Measurements from ENCODE around the gene LOXL3. TPM values are rescaled to one million over a fixed set of nuclear protein-coding genes. Genes with fewer than 3 reads are reported as not detected.

Gene LOXL3
- total and polyA plus RNA-seq, 8 donors = 0.35 to 7.5 (median 1.6) TPM

GRCh38 chr2:74546004-74546403 lies 7.7 kb downstream of the LOXL3 start:
- Histone ChIP-seq H3K27ac (no peak overlapping the region), H3K27me3 (no peaks in the 10 kb centered on the region), H3K4me3 (no peak overlapping the region), H3K36me3 (no peaks in the 10 kb centered on the region), H3K4me1 (peaks cover 0 to 7% (median 3%) of the 10 kb centered on the region in 3 donors), H3K9me3 (no peaks in the 10 kb centered on the region)
- FAIRE-seq (no peak), DNase-seq (no peak), ATAC-seq (no peak)
- no peak for TF ChIP-seq CTCF (IDR thresholded peaks at IDR 0.05)
- intact Hi-C loops (cut with DNase I) = no loop called here
- 71 to 75% methylated on average over 3 of the region's 3 CpGs for WGBS, 2 donors

GRCh38 chr2:74544634-74545033 lies 9.1 kb downstream of the LOXL3 start:
- peaks cover 0 to 4% (median 3%) of the 10 kb centered on the region in 3 donors for H3K4me1 ChIP-seq
- no peak for TF ChIP-seq CTCF (IDR thresholded peaks at IDR 0.05)
- no peak overlapping the region for H3K4me3 ChIP-seq
- no peaks in the 10 kb centered on the region for H3K36me3 ChIP-seq
- no peak for ATAC-seq
- 65 to 67% methylated on average over 3 of the region's 3 CpGs for WGBS, 2 donors
- no peak for FAIRE-seq
- H3K27me3 ChIP-seq = no peaks in the 10 kb centered on the region
- intact Hi-C loops (cut with DNase I) = no loop called here
- no peaks in the 10 kb centered on the region for H3K9me3 ChIP-seq
- DNase-seq = no peak
- H3K27ac ChIP-seq = no peak overlapping the region

- no peaks in the 10 kb centered on the region for H3K4me1 ChIP-seq
- no peak overlapping the region for H3K27ac ChIP-seq
- H3K9me3 ChIP-seq = no peaks in the 10 kb centered on the region
- intact Hi-C loops (cut with DNase I) = no loop called here
- no peaks in the 10 kb centered on the region for H3K27me3 ChIP-seq
- no peak overlapping the region for H3K4me3 ChIP-seq
- no peak for TF ChIP-seq CTCF (IDR thresholded peaks at IDR 0.05)
- DNase-seq (no peak), FAIRE-seq (no peak), ATAC-seq (no peak)
- WGBS, 2 donors = 72 to 85% methylated on average over 1 of the region's 1 CpG
- H3K36me3 ChIP-seq = no peaks in the 10 kb centered on the region
These were observed 10.8 kb downstream of the LOXL3 start for GRCh38 chr2:74542978-74543377.

- WGBS, 2 donors = 61 to 67% methylated on average over 5 of the region's 5 CpGs
- no peak overlapping the region for H3K4me3 ChIP-seq
- FAIRE-seq (no peak), DNase-seq (no peak), ATAC-seq (no peak)
- intact Hi-C loops (cut with DNase I) = no loop called here
- no peaks in the 10 kb centered on the region for H3K4me1 ChIP-seq
- TF ChIP-seq CTCF (IDR thresholded peaks at IDR 0.05) = no peak
- no peaks in the 10 kb centered on the region for H3K9me3 ChIP-seq
- no peaks in the 10 kb centered on the region for H3K27me3 ChIP-seq
- H3K27ac ChIP-seq = no peak overlapping the region
- H3K36me3 ChIP-seq = no peaks in the 10 kb centered on the region
These were observed 13.5 kb downstream of the LOXL3 start for GRCh38 chr2:74540291-74540690.

- Histone ChIP-seq H3K27me3 (no peaks in the 10 kb centered on the region), H3K4me3 (no peak overlapping the region), H3K36me3 (no peaks in the 10 kb centered on the region), H3K4me1 (no peaks in the 10 kb centered on the region), H3K27ac (no peak overlapping the region), H3K9me3 (no peaks in the 10 kb centered on the region)
- intact Hi-C loops (cut with DNase I) = no loop called here
- TF ChIP-seq CTCF (IDR thresholded peaks at IDR 0.05) = no peak
- FAIRE-seq (no peak), DNase-seq (no peak), ATAC-seq (no peak)
- WGBS, 2 donors = 52 to 59% methylated on average over 7 of the region's 7 CpGs
These were observed 14.8 kb downstream of the LOXL3 start for GRCh38 chr2:74538881-74539339.
